EL (cell line): ENCODE results near the gene WASHC4.
A peak's percentile ranks its signal among the peaks of the same experiment; 100 is the strongest.
"Not testable (repeated sequence)": the region's sequence is repeated elsewhere in the genome, so short reads cannot be mapped to it uniquely, and the experiment has no call there.

ENCODE experiments used
- DNase-seq: peaks from one replicate; pipeline ENCODE4 v3.0.0-alpha.2; 2016

Gene WASHC4

GRCh38 chr12:105091476-105092206, 15.9 kb upstream of the WASHC4 start:
- DNase-seq = no peak

GRCh38 chr12:105092336-105092735, 15.2 kb upstream of the WASHC4 start:
- DNase-seq = no peak

GRCh38 chr12:105095338-105095737, 12.2 kb upstream of the WASHC4 start:
- not testable (repeated sequence) for DNase-seq

- no peak for DNase-seq
Observed at GRCh38 chr12:105099356-105099755, 8.2 kb upstream of the WASHC4 start.

- peak; percentile 71 for DNase-seq
Observed at GRCh38 chr12:105100207-105100985, 7.1 kb upstream of the WASHC4 start.

GRCh38 chr12:105100998-105101397, 6.5 kb upstream of the WASHC4 start:
- DNase-seq = peak; percentile 16

- DNase-seq = no peak
Observed at GRCh38 chr12:105102673-105103072, 4.9 kb upstream of the WASHC4 start.

GRCh38 chr12:105104762-105105161, 2.8 kb upstream of the WASHC4 start:
- no peak for DNase-seq

GRCh38 chr12:105106621-105107020, 910 bp upstream of the WASHC4 start:
- no peak for DNase-seq

GRCh38 chr12:105107171-105107493, 399 bp upstream of the WASHC4 start:
- DNase-seq = peak; percentile 59

- DNase-seq = peak; percentile 66
Observed at GRCh38 chr12:105109465-105110212, 2.1 kb downstream of the WASHC4 start.

- DNase-seq = peak; percentile 4
Observed at GRCh38 chr12:105110851-105111250, 3.3 kb downstream of the WASHC4 start.

GRCh38 chr12:105113094-105113493, 5.6 kb downstream of the WASHC4 start:
- DNase-seq = no peak

GRCh38 chr12:105116969-105117368, 9.4 kb downstream of the WASHC4 start:
- DNase-seq = no peak

GRCh38 chr12:105120551-105120950, 13.0 kb downstream of the WASHC4 start:
- DNase-seq = no peak

- DNase-seq = no peak
Observed at GRCh38 chr12:105138248-105138647, 30.7 kb downstream of the WASHC4 start.

- DNase-seq = no peak
Observed at GRCh38 chr12:105141320-105141922, 33.9 kb downstream of the WASHC4 start.

- DNase-seq = no peak
Observed at GRCh38 chr12:105142259-105142658, 34.7 kb downstream of the WASHC4 start.

- no peak for DNase-seq
Observed at GRCh38 chr12:105156260-105156659, 48.7 kb downstream of the WASHC4 start.

- DNase-seq = no peak
Observed at GRCh38 chr12:105157606-105158005, 50.1 kb downstream of the WASHC4 start.

GRCh38 chr12:105158876-105159275, 51.3 kb downstream of the WASHC4 start:
- no peak for DNase-seq

GRCh38 chr12:105162174-105162573, 54.6 kb downstream of the WASHC4 start:
- no peak for DNase-seq

- no peak for DNase-seq
Observed at GRCh38 chr12:105164068-105164467, 56.5 kb downstream of the WASHC4 start.
